HS-27A (cell line): ENCODE data around the gene NXPE1.

ENCODE experiments used
- DNase-seq: peaks from one replicate; pipeline ENCODE4 v3.0.0-alpha.2; 2012; ENCODE audit warnings: low read depth, missing footprints

The NXPE1 gene

DNA sequence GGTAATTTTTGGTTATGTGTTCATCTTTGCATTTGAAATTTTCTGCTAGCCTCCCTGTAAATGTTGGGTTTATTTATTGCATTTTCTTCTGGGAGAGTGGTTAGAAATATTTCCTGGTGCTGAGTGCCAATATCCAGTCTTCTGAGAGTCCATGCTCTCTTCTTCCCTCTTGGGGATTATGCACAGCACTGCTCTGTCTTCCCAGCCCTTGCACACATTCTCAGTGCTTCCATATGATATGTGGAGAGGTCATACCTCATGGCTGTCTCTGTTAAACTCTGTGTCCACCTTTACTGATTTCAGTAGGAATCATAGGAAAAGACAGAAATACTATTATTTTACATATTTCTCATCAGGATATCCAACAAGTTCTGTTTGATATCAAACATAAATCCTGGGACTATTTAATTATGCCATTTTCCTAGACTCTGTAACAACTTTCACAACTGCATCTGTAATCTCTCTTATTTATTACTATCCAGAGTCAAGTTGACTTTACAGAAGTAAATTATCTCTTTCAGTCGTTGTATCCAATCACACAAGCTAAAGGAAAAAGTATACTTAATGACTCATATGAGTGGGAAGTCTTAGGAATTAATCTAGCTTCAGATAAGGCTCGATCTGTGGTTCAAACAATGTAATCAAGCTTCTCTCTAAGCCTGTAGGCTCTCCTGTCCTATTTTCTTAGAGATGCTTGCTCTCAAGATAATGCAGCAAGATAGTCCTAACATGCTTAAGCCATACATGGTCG lies 2.7 kb upstream of the NXPE1 start:
- no peak for DNase-seq

GRCh38 chr11:114556135-114556534 lies 3.5 kb downstream of the NXPE1 start:
- no peak for DNase-seq

- no peak for DNase-seq
Measured at GRCh38 chr11:114553642-114554041, 6.0 kb downstream of the NXPE1 start.

DNA sequence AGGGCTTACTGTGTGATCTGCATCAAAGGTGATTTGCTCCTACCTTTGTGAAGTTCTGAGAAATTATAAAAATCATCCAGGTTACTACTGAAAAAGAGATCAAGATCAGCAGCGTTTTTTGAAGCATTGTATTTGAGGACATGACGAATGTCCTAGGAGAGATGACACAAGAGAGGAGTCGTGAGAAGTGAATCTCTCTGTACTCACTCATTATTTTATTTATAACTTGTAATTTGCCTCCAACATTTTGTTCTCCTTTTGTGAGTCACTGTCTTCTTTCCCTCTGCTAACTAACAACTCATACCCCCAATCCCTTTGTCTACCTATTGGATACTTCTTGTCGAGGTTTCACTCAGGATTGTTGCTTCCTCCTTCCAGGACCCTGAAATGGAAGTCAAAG lies 8.6 kb downstream of the NXPE1 start:
- no peak for DNase-seq

DNA sequence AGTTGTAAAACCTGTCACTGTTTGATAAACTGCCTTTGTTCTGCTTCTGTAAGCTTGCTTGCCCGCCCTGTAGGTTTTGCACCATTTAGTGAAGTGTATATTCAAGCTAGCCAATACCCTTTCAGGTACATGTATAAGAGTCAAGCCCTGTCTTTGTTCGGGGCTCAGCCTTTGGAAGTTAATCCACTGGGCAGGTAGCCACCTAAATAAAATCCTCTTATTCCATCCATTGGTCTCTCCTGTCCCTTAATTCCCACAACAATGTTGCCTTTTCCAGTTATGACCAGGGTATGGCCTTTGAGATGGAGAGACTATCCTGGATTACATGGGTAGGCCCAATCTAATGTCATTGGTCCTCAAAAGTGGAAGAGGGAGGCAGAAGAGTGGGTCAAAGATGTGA lies 34.0 kb downstream of the NXPE1 start:
- DNase-seq: no peak

- DNase-seq: no peak
Measured at GRCh38 chr11:114524122-114524521, 35.6 kb downstream of the NXPE1 start.

DNA sequence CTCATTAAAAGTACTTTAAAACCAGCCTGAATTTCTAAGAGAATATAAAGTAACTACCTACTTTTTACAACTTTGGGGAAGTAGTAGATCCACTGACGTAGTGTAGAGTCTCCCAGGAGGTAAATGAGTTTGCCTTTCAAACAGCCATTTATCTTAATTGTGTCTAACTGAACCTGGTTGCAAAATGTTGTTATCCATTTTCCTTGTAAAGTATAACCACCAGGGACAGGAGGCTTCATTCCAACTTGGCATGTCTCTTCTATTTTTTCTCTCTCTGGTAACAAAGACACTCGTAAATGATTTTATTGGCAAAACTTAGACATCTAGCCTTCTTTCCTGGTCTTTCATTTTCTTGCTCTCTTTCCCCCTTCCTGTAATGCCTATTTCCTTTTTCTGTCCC lies 36.9 kb downstream of the NXPE1 start:
- DNase-seq: no peak

- no peak for DNase-seq
Measured at GRCh38 chr11:114511538-114511937, 48.1 kb downstream of the NXPE1 start.

DNA sequence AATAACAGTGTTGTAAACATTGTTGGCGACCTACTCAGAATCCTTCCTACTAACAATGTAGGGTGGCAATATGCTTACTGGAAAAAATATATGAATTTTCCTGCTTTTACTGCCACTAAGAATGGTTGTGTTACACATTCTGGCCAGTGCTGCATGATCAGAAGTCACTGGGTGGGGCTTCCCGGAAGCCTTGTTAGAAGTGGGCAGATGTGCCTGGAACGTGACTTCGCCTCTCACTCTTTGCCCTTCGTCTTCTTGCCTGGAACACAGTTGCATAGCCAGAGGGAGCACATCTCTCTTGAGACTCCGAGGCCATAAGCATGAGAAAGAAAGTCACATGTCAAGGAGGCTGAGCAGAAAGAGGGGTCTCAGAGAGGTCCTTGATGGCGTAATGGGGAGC lies 48.6 kb downstream of the NXPE1 start:
- no peak for DNase-seq

DNA sequence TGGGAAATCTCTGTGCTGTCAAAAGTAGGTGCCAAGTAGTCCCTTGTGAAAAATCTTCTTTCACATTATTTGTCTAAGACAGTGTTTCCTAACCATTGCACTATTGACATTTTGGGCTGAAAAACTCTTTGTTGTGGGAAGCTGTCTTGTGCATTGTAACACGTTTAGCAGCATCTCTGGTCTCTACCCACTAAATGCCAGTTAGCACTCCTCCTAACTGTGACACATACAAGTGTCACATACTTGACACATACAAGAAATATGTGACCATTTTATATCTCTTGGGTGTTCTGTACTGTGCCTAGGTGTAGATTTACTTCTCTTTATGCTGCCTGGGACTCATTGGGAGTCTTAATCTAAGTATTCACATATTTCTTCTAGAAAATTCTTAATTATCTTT lies 57.8 kb downstream of the NXPE1 start:
- DNase-seq: peak; percentile 19

DNA sequence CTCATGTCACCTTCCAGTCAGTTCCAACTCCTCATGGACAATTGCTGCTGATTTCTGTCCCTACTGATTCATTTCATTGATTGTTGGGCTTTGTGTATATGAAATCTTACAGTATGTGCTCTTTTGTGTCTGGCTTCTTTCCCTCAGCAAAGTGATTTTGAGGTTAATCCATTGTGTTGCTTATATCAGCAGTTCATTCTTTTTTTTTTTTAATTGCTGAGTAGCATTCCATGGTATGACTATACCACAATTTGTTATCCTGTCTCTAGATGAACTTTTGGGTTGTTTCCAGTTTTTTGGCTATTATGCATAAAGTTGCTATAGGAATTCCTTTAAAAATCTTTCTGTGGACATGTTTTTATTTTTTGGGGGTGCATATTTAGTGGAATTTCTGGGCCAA lies 59.9 kb downstream of the NXPE1 start:
- no peak for DNase-seq

GRCh38 chr11:114496915-114497314 lies 62.8 kb downstream of the NXPE1 start:
- DNase-seq: no peak

DNA sequence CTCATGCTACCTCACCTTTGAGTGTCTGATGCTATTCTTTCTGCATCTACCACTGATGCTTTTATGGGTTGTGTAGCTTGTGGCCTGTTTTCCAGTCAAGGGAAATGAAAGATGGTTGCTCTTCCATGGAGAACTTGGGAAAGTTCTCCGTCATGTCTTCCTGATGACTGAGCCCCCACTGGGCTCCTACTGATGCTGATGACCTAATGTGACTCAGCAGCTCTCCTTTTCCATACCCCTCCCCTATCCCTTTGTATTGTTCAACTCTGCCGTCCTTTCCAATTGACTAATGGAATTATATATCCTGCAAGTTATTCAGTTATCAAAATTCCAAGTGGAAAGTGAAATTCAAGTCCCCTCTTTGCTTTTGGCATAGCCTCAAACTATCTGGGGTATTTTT lies 75.8 kb downstream of the NXPE1 start:
- DNase-seq: no peak

- DNase-seq: no peak
Measured at GRCh38 chr11:114482114-114482513, 77.6 kb downstream of the NXPE1 start.

GRCh38 chr11:114479331-114479730 lies 80.3 kb downstream of the NXPE1 start:
- no peak for DNase-seq

DNA sequence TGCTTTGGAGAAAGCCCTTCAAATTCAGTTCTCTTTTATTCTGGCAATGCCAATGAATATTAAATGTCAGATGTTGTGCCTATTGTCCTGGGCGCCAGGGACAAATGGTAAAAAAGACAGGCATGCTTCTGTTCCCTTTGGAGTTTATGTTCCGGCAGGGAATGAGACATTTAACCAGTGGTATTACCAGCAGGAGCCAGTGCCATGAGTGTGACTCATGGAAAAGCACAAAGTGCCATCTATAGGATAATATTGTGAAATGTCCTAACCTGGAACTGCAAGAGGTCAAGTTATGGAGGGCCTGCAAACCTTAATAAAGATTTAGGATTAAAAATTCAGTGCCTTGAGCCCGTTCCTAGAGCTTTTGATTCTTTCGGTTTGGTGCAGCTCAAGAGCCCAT lies 80.9 kb downstream of the NXPE1 start:
- DNase-seq: no peak

GRCh38 chr11:114478001-114478410 lies 81.7 kb downstream of the NXPE1 start:
- DNase-seq: no peak

DNA sequence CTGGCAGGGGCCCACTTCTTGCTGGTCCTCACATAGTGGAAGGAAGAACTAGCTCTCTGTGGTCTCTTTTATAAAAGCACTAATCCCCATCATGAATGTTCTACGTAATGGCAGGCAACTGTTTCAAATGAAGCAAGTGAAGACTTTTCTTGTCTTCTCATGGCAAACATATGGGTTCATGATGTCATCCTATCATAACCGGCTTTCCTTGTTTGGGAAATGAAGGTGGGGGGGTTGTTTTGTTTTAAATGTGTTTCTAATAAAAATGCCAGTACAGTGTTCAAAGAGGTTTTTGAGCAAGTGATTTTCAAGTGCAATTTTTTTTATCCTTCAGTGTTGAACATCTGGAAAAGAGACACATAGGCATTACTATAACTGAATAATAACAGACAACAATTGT lies 87.0 kb downstream of the NXPE1 start:
- no peak for DNase-seq
